GM12878 (cell line): ENCODE data around the gene POLR3G. TPM values are rescaled to one million over a fixed set of nuclear protein-coding genes. Genes with fewer than 3 reads are reported as not detected.

Experiments used
- ATAC-seq: fragments of 200-7000 bp; cut with Tn5 transposase; 3 replicates; pipeline ENCODE4 v1.9.1; 2020; ENCODE audit warnings: mild to moderate bottlenecking, moderate library complexity
- BruUV-seq: library from RNA; stranded (reverse); fragments of 400-500 nt; replicated peaks from 2 replicates; lab custom pipeline; 2021; lab: Mats Ljungman, UMichigan
- CTCF ChIA-PET: fragments of 300-600 bp; sonication (Branson Sonifier 250); formaldehyde crosslinking; extraction: SDS; loops from one replicate; lab custom pipeline; 2021; ENCODE audit warnings: inconsistent platforms; lab: Yijun Ruan, JAX
- POLR2A ChIA-PET: fragments of 350-600 bp; formaldehyde crosslinking; extraction: SDS; loops from one replicate; lab custom pipeline; 2021; ENCODE audit warnings: inconsistent platforms; lab: Charles Lee
- RAD21 ChIA-PET: fragments of 300-600 bp; sonication (Branson Sonifier 250); formaldehyde crosslinking; loops from one replicate; lab custom pipeline; 2023; ENCODE audit warnings: antibody characterized with exemption; ENCODE audit not compliant: unreplicated experiment; lab: Charles Lee
- SMC1A ChIA-PET: fragments of 300-600 bp; sonication (Branson Sonifier 250); formaldehyde crosslinking; loops from one replicate; lab custom pipeline; 2023; ENCODE audit not compliant: unreplicated experiment, uncharacterized antibody; lab: Charles Lee
- DNase-seq: peaks from one replicate; pipeline ENCODE4 v3.0.0-alpha.2; 2011; ENCODE audit warnings: low read depth, low spot score
- FAIRE-seq: peaks from 3 replicates; lab custom pipeline; 2011; peaks lifted over from hg19 to GRCh38; lab: Jason Lieb, UNC
- H2AFZ ChIP-seq: 2 replicates; pipeline ENCODE4 v1.6.0; 2011; ENCODE audit warnings: low read depth, low read length, control low read depth; ENCODE audit not compliant: control insufficient read depth
- H3K27ac ChIP-seq: 2 replicates; pipeline ENCODE4 v1.5.1; 2011; ENCODE audit warnings: control low read depth; ENCODE audit not compliant: control insufficient read depth, insufficient read depth
- H3K27me3 ChIP-seq, 2 experiments: replicated peaks in 1 of 2; 2 replicates each; pipeline versions ENCODE4 v1.6.0 to v1.6.1; 2011; ENCODE audit warnings: low read length in 1 of 2; ENCODE audit not compliant: control insufficient read depth in 2 of 2, insufficient read depth in 2 of 2
- H3K36me3 ChIP-seq, 2 experiments: 2 replicates each; pipeline ENCODE4 v1.5.1; 2011; ENCODE audit warnings: low read length in 1 of 2; ENCODE audit not compliant: control insufficient read depth in 2 of 2, insufficient read depth in 2 of 2
- H3K4me1 ChIP-seq: 2 replicates; pipeline ENCODE4 v1.6.1; 2011; ENCODE audit warnings: mild to moderate bottlenecking, low read length, moderate library complexity, mixed read lengths; ENCODE audit not compliant: control insufficient read depth, insufficient read depth
- H3K4me2 ChIP-seq: 2 replicates; pipeline ENCODE4 v1.6.0; 2011; ENCODE audit warnings: control low read depth; ENCODE audit not compliant: control insufficient read depth, insufficient read depth
- H3K4me3 ChIP-seq: fragments of 200-600 bp; sonication (generic); 2 replicates; pipeline ENCODE4 v1.5.1; 2016
- H3K79me2 ChIP-seq: 2 replicates; pipeline ENCODE4 v1.6.0; 2011; ENCODE audit warnings: low read length; ENCODE audit not compliant: control insufficient read depth, insufficient read depth
- H3K9ac ChIP-seq: 2 replicates; pipeline ENCODE4 v1.8.0; 2011; ENCODE audit warnings: low read length, control low read depth, mixed read lengths; ENCODE audit not compliant: control insufficient read depth, insufficient read depth
- H3K9me3 ChIP-seq: replicated peaks from 3 replicates; pipeline ENCODE4 v1.5.1; 2011; ENCODE audit warnings: mild to moderate bottlenecking, low read length; ENCODE audit not compliant: control insufficient read depth, insufficient read depth
- H4K20me1 ChIP-seq: 2 replicates; pipeline ENCODE4 v1.6.0; 2011; ENCODE audit not compliant: control insufficient read depth, insufficient read depth
- BHLHE40 ChIP-seq, 2 experiments: fragments of 450-650 bp in 1 of 2; IDR thresholded peaks; 2 replicates each; pipeline ENCODE4 v1.6.1; 2011 to 2017; ENCODE audit warnings: low read depth in 2 of 2, borderline replicate concordance in 1 of 2, improper control_type of control experiment in 1 of 2, low read length in 1 of 2, mild to moderate bottlenecking in 1 of 2
- BRCA1 ChIP-seq: IDR thresholded peaks from 2 replicates; pipeline ENCODE4 v1.6.1; 2011; ENCODE audit warnings: low read depth, low read length, improper control_type of control experiment
- CEBPB ChIP-seq, 2 experiments: fragments of 150-350 bp in 1 of 2; IDR thresholded peaks; 2 replicates each; pipeline ENCODE4 v1.6.1; 2012 to 2014; ENCODE audit warnings: low read depth in 2 of 2, low read length in 2 of 2, borderline replicate concordance in 1 of 2, inconsistent platforms in 1 of 2
- CUX1 ChIP-seq: IDR thresholded peaks from 2 replicates; pipeline ENCODE4 v1.6.1; 2012; ENCODE audit warnings: improper control_type of control experiment, low read depth, low read length; ENCODE audit not compliant: insufficient replicate concordance
- ETV6 ChIP-seq, 2 experiments: fragments of 450-650 bp in 1 of 2; IDR thresholded peaks in 1 of 2; conservative IDR thresholded peaks in 1 of 2; 2 replicates each; pipeline ENCODE4 v1.6.1; 2014; ENCODE audit warnings: antibody characterized with exemption in 1 of 2, borderline replicate concordance in 1 of 2, low read depth in 1 of 2, mild to moderate bottlenecking in 1 of 2, moderate library complexity in 1 of 2
- FOXM1 ChIP-seq: IDR thresholded peaks from 2 replicates; pipeline ENCODE4 v1.6.1; 2012; ENCODE audit warnings: low read depth, mild to moderate bottlenecking, inconsistent platforms, low read length, moderate library complexity
- MTA3 ChIP-seq: IDR thresholded peaks from 2 replicates; pipeline ENCODE4 v1.6.1; 2012; ENCODE audit warnings: low read length, inconsistent platforms, borderline replicate concordance
- POU2F2 ChIP-seq: IDR thresholded peaks from 3 replicates; pipeline ENCODE4 v1.6.1; 2011; ENCODE audit warnings: low read depth, mild to moderate bottlenecking, low read length, borderline replicate concordance
- RAD21 ChIP-seq: IDR thresholded peaks from 2 replicates; pipeline ENCODE4 v1.6.1; 2011; ENCODE audit warnings: mild to moderate bottlenecking, low read depth, low read length, moderate library complexity; ENCODE audit not compliant: insufficient read depth
- SIN3A ChIP-seq: IDR thresholded peaks from 2 replicates; pipeline ENCODE4 v1.6.1; 2012; ENCODE audit warnings: low read depth, low read length, improper control_type of control experiment
- SPI1 ChIP-seq: IDR thresholded peaks from 2 replicates; pipeline ENCODE4 v1.6.1; 2011; ENCODE audit warnings: low read depth, mild to moderate bottlenecking, low read length, moderate library complexity, borderline replicate concordance; ENCODE audit not compliant: insufficient read depth
- SUPT20H ChIP-seq: IDR thresholded peaks from 2 replicates; pipeline ENCODE4 v1.6.1; 2011; ENCODE audit warnings: low read depth, mild to moderate bottlenecking, low read length, moderate library complexity, borderline replicate concordance; ENCODE audit not compliant: control insufficient read depth
- TCF7 ChIP-seq: IDR thresholded peaks from 2 replicates; pipeline ENCODE4 v1.6.1; 2014; ENCODE audit warnings: antibody characterized with exemption, borderline replicate concordance
- WGBS: methylation state at CpG from one replicate; pipeline ENCODE4 v1.1.6; 2016; ENCODE audit warnings: low lambda C conversion rate; ENCODE audit not compliant: insufficient replicate concordance, insufficient coverage; ENCODE audit errors: missing lambda C conversion rate; 5-methylcytosine and 5-hydroxymethylcytosine counted together
- in situ Hi-C: fragments of 300-500 bp; cut with MboI; formaldehyde crosslinking; loops from 9 replicates; pipeline ENCODE4 v1.14.3; 2018; ENCODE audit warnings: mixed read lengths
- intact Hi-C: fragments of 100-400 bp; cut with micrococcal nuclease; formaldehyde crosslinking; loops from one replicate; pipeline ENCODE4 v1.14.2; 2022; ENCODE audit not compliant: unreplicated experiment
- polyA plus RNA-seq, 11 experiments: library from polyadenylated mRNA; depleted of rRNA in 4 of 11; unstranded in 6 of 11; stranded (reverse) in 5 of 11; fragments of >200 nt; fragmentation: Nextera tagmentation in 4 of 11; fragmentation: Illumina TruSeq in 1 of 11; extraction: Ambion mirVana in 4 of 11; extraction: Trizol in 1 of 11; gene quantifications; 1 replicate in 1 of 11; 2 replicates in 10 of 11; pipeline versions ENCODE4 v1.2.1 to v1.2.3, GENCODE V29; 2011 to 2016; ENCODE audit warnings: inconsistent platforms in 2 of 11, missing spikeins in 2 of 11, low read depth in 1 of 11
- total RNA-seq, 4 experiments: library from RNA; depleted of rRNA in 3 of 4; stranded (reverse); fragments of >200 nt in 3 of 4; fragmentation: Illumina TruSeq in 1 of 4; extraction: Trizol in 1 of 4; gene quantifications; 2 replicates each; pipeline versions ENCODE4 v1.2.1 to v1.2.3, GENCODE V29; 2013 to 2021

Gene POLR3G
- total and polyA plus RNA-seq, 10 of the 15 experiments (the other 5 are each of a cell fraction or from before 2014, with no cell fraction given), result 15.2 to 50.9 (median 27.5) TPM

DNA sequence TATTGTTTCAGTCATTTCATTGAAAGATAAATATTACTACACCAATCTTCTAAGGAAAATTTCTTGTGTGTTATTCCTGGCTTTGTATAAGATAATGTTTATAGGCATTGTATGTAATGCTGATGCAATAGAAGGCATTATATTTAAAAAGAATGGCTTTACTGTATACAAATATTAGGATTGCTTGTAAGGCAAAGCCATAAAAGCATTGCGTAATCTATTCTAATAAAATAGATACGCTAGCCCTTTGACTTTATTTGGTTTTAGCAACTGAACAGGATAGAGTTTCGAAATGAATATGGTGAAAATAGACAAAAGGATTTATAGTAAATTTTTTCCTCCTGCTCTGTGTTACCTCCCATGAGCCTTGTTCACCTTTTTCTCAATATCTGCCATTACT is 60.3 kb downstream of the POLR3G start:
- Histone ChIP-seq H3K9me3 (no peaks in the 10 kb centered on the region), H3K4me3 (no peak overlapping the region), H3K9ac (no peak overlapping the region), H3K36me3 (no peaks in the 10 kb centered on the region), H4K20me1 (no peaks in the 10 kb centered on the region), H3K4me2 (no peak overlapping the region), H3K4me1 (no peaks in the 10 kb centered on the region), H2AFZ (no peak overlapping the region), H3K79me2 (no peaks in the 10 kb centered on the region), H3K27ac (no peak overlapping the region), H3K27me3 (no peaks in the 10 kb centered on the region)
- RAD21 ChIA-PET, result no interaction called here
- FAIRE-seq, result no peak
- no peak for ATAC-seq
- no TSS peak for BruUV-seq
- CTCF ChIA-PET, result interaction anchor here (0.5 kb wide), 1 partner anchor 84 kb away, joined by 3 read pairs; no protein-coding TSS in a partner anchor
- no peak for TF ChIP-seq FOXM1
- no peak for TF ChIP-seq BHLHE40 (IDR thresholded peaks at IDR 0.05; ENCODE audit: borderline replicate concordance in 1 of 2, low read depth in 2 of 2, low read length in 1 of 2)
- no peak for TF ChIP-seq BRCA1
- no peak for TF ChIP-seq SUPT20H
- no peak for TF ChIP-seq CUX1
- no peak for TF ChIP-seq SPI1
- TF ChIP-seq ETV6 (conservative IDR thresholded peaks at IDR 0.05 in 1 of 2, IDR thresholded peaks at IDR 0.05 in 1 of 2; ENCODE audit: borderline replicate concordance in 1 of 2, low read depth in 1 of 2), result no peak
- TF ChIP-seq TCF7, result no peak
- TF ChIP-seq MTA3, result no peak
- TF ChIP-seq RAD21, result no peak
- TF ChIP-seq POU2F2, result no peak
- no peak for TF ChIP-seq SIN3A
- TF ChIP-seq CEBPB (IDR thresholded peaks at IDR 0.05; ENCODE audit: borderline replicate concordance in 1 of 2, low read depth in 2 of 2, low read length in 2 of 2), result no peak
- in situ Hi-C loops (loop anchor here (10.0 kb wide), 1 partner anchor 100 kb away; no protein-coding TSS in a partner anchor), intact Hi-C loops (loop anchor here (5.0 kb wide), 2 partner anchors 67 to 247 kb away; no protein-coding TSS in a partner anchor)
- no peak for DNase-seq
- POLR2A ChIA-PET, result interaction anchor here (0.6 kb wide), 1 partner anchor 86 kb away, joined by 3 read pairs; no protein-coding TSS in a partner anchor
- SMC1A ChIA-PET, result no interaction called here
- 67% methylated on average over 3 of the region's 3 CpGs for WGBS
